Germinal center (tissue), 1 donor: ENCODE measurements around the gene DNAAF5.
"Not testable (repeated sequence)": the region's sequence is repeated elsewhere in the genome, so short reads cannot be mapped to it uniquely, and the experiment has no call there.

Source experiments
- DNase-seq: peaks from one replicate; pipeline ENCODE4 v3.0.0; 2012; ENCODE audit warnings: mixed read lengths, low spot score

The DNAAF5 gene

DNA sequence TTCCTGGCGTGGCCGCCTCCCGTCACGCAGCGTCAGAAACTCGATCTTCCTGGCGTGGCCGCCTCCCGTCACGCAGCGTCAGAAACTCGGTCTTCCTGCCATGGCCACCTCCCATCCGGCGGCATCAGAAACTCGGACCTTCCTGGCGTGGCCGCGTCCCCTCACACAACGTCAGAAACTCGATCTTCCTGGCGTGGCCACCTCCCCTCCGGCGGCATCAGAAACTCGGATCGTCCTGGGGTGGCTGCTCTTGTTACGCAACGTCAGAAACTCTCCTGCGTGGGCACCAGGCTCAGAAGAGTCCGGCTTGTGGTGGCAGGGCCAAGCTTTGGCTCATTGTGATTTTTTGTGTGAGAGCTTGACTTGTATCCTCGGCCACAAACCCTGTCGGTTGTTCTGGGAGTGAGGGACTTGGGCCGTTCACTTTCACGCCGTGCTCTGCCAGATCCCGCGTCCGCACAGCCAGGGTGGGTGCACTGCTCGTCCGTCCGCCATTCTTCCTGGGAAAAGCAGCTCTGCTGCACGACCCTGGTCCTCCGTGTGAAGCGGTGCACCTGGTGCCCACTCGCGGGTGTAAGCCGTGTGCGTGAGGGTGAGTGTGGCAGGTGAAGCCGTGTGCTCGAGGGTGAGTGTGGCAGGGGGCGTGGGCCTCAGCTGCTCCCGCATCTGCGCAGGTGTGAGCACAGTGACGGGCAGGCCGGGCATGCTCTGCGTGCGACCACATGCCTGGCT lies 56.4 kb downstream of the DNAAF5 start:
- DNase-seq = no peak

DNA sequence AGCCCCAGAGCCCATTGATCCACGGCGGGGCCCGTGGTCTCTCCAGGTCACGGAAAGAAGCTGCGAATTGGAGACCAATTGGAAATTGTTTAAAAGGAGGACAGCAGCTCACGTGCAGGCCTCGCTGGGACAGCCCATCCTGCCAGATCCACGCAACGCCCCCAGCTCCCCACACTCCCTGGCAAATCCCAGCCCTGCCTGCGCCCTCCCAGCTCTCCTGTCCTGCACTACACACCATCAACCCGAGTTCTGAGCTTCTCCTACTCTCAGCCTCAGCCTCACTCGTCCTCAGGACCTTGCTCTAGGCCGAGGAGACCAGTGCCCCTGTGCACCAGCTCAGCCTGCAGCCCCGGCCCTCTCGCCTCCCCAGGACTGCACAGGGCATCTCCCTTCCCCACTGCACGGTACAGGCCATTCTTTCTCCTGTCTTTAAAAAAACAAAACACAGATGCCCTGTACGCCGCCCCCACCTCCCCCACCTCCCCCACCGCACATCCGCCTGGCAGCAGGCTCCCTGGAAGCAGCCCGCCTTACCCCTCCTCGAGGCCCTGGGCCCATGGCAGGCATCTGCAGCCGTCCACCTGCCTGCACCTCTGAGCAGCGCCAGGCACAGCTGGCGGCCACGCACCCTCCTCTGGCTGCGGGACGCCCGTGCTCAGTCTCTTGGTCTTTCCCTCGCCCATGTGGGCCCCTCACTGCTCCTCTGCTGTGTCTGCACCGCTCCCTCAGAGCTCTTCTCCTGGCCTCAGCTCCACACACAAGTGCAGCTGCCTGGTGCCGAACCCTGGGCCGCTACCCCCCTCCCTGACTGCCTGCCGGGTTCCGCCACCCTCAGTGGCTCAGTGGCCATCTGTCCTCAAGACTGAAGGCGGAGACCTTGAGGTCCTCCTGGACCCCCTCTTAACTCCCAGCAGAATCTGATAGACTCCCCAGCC lies 57.3 kb downstream of the DNAAF5 start:
- DNase-seq = no peak

DNA sequence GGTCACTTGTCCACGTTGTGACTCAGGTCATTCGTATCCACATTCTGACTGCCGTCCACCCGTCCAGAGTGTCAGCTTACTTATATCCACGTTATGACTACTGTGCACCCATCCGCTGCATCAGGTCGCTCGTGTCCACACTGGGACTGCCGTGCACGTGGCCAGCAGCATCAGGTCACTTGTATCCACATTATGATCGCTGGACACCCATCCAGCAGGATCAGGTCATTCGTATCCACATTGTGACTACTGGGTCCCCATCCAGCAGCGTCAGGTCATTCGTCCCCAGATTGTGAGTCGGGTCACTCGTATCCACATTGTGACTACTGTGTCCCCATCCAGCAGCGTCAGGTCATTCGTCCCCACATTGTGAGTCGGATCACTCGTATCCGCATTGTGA lies 58.5 kb downstream of the DNAAF5 start:
- DNase-seq = no peak

DNA sequence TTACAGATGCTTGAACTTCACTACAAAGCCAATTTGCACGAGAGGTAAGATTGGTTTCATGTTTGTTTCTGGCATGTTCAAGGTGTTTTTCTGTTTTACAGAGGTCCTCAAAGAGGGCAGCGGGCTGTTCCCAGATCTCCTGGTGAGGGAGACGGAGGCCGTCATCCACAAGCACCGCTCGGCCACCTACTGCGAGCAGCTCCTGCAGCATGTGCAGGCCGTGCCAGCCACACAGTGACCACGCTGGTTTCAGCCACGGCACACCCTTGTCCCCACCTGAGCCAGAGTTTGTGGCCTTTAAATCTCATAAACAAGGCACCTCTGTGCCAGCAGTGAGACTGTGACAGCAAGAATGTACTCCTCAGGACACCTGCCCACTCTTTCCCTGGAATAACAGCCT lies 58.9 kb downstream of the DNAAF5 start:
- DNase-seq = no peak

DNA sequence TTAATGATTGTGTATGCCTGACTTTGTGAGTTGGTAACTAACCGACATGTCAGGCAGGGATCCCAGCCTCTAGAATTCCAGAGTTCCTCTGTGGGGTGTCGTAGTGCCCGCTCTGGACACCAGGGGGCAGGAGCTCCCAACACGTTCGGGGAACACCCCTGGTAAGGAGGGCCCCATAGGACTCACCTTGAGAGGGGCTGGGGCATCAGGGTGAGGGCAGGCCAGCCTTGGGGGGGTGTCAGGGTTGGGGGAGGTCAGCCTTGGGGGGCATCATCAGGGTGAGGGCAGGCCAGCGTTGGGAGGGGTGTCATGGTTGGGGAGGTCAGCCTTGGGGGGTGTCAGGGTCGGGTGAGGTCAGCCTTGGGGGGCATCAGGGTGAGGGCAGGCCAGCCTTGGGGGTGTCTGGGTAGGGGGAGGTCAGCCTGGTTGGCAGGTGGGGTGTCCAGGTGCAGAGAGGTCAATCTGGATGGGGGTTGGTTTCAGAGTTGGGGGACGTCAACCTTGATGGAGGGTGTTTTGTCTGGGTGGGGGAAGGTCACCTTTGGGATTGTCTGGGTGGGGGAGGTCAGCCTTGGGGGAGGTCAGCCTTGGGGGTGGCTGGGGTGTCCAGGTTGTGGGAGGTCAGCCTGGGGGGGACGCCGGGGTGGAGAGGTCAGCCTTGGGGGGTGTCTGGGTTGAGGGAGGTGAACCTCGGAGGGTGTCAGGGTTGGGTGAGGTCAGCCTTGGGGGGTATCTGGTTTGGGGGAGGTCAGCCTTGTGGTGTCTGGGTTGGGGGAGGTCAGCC lies 60.2 kb downstream of the DNAAF5 start:
- peak; percentile 78 for DNase-seq

DNA sequence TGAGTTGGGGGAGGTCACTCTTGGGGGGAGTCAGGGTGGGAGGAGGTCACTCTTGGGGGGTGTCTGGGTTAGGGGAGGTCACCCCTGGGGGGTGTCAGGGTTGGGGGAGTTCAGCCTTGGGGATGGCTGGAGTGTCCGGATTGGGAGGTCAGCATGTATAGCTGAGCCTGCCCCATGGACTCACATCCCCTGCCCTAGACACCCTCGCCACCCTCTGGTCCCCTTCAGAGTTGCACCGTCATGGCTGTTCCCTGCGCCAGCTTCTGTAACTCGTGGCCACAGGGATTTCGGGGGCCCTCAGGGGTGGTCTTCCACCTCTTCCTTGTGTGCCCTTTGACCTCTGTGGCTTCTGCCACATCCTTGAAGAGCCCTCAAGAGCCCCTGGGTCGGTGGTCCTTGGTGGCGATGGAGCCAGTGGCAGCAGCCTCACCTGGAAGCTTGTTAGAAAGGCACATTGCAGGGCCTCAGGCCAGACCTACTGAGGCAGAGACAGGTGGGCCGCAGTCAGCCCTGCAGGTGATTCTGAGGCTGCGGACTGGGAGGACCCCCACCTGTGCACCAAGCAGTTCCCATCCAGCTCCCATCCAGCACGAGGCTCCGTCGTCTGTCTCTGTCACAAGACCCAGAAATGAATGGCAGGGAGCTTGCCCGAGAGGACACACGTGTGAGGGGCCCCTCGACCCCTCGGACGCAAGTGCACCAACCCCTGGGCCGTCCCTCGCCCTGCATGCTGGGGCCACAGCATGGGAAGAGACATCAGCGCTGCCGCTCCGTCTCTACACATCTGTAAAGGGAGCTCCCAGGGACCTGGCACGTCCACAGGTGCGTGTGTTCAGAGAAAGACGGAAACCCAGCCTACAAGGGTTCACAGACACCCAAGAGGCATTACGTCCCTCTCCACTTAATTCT lies 61.1 kb downstream of the DNAAF5 start:
- no peak for DNase-seq

DNA sequence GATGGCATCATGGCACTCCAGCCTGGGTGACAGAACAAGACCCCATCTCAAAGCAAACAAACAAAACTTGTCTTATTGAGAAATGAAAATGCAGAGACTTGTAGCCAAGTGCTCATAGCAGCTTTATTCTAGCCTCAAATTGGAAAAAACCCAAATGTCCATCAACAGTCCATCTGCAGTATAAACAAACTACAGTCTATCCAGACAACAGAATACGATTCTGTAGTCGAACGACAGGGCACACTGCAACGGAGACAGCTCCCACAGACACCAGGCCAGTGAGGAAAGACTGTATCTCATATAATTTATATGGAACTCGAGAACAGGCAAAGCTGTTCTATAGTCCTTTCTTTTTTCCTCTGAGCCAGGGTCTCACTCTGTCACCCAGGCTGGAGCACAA lies 65.0 kb downstream of the DNAAF5 start:
- no peak for DNase-seq

DNA sequence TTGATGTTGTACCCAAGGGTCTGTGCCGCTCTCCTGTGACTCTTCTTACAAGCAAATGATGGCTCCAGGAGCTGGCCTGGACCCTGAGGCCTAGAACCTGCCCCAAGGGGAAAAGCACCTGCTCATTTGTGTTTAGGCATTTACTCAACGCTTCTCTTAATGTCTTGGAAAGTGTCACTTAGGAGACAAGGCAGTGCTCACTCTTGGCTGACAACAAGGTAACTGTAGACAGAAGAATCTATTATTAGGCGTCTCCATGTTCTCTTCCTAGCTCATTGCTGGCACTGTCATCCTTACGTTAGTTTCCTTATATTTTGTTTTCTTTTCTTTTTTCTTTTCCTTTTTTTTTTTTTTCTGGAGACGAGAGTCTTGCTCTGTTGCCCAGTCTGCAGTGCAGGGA lies 67.7 kb downstream of the DNAAF5 start:
- no peak for DNase-seq

DNA sequence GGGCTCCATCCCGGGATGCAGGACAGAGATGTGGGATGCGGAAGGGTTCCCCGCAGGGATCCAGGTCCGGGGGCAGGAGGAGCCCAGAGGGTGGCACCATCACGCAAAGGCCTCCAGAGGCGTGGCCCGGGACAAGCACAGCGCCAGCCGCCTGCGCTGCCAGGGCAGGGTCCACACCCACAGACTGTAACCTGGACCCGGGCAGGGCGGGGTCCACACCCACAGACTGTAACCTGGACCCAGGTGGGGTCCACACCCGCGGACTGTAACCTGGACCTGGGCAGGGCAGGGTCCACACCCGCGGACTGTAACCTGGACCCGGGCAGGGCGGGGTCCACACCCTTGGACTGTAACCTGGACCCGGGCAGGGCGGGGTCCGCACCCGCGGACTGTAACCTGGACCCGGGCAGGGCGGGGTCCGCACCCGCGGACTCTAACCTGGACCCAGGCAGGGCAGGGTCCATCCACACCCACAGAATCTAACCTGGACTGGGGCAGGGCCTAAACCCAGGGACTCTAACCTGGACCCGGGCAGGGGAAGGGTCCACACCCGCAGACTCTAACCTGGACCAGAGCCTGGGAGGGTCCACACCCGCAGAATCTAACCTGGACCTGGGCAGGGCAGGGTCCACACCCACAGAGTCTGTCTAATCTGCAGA lies 68.3 kb downstream of the DNAAF5 start:
- no peak for DNase-seq

DNA sequence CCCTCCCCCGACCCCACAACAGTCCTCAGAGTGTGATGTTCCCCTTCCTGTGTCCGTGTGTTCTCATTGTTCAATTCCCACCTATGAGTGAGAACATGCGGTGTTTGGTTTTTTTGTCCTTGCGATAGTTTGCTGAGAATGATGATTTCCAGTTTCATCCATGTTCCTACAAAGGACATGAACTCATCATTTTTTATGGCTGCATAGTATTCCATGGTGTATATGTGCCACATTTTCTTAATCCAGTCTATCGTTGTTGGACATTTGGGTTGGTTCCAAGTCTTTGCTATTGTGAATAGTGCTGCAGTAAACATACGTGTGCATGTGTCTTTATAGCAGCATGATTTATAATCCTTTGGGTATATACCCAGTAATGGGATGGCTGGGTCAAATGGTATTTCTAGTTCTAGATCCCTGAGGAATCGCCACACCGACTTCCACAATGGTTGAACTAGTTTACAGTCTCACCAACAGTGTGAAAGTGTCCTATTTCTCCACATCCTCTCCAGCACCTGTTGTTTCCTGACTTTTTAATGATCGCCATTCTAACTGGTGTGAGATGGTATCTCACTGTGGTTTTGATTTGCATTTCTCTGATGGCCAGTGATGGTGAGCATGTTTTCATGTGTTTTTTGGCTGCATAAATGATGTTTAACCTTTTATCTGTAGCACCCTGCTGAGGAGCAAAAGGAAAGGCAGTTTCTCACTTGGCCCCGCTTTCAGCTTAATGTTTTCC lies 70.1 kb downstream of the DNAAF5 start:
- DNase-seq = not testable (repeated sequence)

DNA sequence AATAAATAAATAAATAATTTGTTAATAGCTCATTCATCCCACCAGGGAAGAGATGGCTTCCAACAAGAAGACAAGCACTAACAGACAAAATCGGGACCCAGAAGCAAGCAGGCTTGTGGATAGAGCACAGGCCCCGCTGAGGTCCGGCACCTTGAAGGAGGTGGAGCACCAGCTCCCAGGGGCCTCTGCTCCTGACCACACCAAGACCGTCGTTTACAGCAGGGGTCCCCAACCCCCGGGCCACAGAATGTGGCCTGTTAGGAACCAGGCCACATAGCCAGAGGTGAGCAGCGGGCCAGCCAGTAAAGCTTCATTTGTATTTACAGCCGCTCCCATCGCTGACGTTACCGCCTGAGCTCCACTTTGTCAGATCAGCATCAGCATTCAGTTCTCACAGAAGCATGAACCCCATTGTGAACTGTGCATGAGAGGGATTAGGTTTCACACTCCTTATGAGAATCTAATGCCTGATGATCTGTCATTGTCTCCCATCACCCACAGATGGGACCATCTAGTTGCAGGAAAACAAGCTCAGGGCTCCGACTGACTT lies 72.5 kb downstream of the DNAAF5 start:
- DNase-seq = no peak

DNA sequence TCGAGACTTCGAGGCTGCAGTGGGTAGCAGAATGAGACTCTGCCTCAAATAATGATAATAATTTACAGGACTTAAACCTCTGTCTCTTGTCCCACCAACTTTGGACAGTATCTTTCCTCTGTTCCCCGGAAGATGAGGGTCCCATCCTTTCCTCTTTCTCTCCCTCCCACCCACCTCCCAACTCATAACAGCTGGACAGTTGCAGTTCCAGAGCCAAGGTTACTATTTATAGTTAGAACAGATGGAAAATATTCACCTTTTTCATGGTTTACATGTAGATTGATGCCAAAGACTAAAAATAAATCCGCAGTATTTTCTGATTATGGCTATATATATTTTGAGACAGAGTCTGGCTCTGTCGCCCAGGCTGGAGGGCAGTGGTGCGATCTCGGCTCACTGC lies 74.2 kb downstream of the DNAAF5 start:
- no peak for DNase-seq

DNA sequence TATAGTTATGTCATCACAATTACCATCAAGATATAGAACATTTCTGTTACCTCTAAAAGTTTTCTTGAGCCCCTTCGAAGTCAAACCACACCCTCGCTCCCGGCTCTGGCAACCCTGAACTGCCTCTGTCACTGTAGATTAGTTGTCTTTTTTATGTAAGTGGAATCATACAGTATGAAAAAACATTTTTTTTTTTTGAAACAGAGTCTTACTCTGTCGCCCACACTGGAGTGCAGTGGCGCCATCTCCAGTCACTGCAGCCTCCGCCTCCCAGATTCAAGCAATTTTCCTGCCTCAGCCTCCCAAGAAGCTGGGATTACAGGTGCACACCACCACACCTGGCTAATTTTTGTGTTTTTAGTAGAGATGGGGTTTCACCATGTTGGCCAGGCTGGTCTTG lies 74.9 kb downstream of the DNAAF5 start:
- DNase-seq = not testable (repeated sequence)

DNA sequence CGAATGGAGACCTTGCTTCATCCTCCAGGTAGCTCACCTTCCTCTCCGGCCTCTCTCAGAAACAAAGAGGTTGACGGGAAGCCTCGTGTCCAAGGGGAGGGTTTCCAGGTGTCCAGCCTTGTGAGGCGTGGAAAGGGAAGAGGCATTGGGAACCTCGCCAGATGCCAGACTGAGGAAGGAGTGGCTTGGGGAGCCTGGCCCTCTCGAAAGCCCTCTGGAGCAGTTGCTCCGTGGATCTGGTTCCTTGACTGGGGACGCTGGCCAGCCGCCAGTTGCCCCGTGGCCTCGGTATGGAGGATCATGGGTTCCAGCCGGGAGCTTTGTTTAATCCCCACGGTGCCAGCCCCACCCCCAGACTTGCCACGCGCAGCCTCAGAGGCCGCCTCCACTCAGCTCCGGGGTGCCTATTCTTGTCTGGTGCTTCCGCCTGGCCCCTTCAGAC lies 75.5 kb downstream of the DNAAF5 start:
- DNase-seq = no peak

DNA sequence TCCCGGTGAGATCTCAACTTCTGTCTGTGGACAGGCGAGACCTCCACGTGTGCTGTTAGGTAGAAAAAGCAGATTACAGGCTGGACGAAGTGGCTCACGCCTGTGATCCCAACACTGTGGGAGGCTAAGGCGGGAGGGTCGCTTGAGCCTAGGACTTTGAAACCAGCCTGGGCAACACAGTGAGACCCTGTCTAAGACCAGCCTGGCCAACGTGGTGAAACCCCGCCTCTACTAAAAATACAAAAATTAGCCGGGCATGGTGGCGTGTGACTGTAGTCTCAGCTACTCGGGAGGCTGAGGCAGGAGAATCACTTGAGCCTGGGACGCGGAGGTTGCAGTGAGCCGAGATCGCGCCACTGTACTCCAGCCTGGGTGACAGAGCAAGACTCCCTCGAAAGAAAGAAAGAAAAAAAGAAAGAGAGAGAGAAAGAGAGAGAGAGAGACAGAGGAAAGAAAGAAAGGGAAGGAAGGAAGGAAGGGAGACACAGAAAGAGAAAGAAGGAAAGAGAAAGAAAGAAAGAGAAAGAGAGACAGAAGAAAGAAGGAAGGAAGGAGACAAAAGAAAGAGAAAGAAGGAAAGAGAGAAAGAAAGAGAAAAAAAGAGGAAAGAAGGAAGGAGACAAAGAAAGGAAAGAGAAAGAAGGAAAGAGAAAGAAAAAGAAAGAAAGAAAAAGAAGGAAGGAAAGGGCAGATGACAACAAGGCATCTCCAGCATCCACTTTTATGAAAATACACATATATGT lies 76.2 kb downstream of the DNAAF5 start:
- no peak for DNase-seq

DNA sequence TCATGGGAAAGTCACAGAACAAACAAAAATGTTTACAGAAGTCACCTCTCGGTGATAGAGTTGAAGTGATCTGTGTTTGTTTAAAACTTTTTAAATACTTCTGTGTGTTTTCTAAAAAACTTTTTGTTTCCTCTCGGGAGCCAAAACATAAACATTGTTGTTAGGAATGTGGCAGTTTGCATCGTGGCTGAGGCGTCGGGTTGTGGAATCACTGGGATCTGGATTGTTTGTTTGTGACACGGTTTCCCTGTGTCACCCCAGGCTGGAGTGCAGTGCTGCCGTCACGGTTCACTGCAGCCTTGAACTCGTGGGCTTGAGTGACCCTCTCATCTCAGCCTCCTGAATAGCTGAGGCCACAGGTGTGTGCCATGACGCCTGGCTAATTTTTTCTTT lies 76.7 kb downstream of the DNAAF5 start:
- no peak for DNase-seq

DNA sequence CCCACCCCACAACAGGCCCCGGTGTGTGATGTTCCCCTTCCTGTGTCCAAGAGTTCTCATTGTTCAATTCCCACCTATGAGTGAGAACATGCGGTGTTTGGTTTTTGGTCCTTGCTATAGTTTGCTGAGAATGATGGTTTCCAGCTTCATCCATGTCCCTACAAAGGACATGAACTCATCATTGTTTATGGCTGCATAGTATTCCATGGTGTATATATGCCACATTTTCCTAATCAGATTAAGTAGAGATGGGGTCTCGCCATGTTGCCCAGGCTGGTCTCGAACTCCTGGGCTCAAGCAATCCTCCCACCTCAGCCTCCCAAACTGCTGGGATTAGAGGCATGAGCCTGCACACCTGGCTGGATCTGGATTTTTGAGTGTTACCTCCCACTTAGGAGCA lies 77.3 kb downstream of the DNAAF5 start:
- not testable (repeated sequence) for DNase-seq

DNA sequence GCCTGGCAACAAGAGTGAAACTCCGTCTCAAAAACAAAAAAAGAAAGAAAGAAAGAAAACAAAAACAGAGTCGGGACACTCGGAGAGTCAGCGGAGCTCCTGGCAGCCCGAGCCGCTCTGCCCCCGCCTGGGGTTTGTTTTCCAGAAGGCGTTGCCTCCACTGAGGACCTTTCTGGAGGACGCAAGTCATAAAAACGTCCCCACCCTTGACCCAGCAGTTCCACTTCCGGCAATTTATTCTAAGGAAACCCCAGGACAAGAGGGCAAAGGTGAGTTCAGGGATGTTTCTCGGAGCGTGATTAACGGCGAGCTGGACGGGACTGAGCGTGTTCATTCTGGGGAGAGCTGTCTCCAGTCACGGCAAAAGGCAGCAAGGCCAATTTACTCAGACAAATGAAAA lies 78.8 kb downstream of the DNAAF5 start:
- no peak for DNase-seq
